Stomach (tissue), 9 donors: ENCODE data around the gene BRIX1. TPM values are rescaled to one million over a fixed set of nuclear protein-coding genes. Genes with fewer than 3 reads are reported as not detected.

Experiments
- DNase-seq, 2 donors: peaks; one replicate each; pipeline versions ENCODE4 v3.0.0 to v3.0.0-alpha.2; 2013 to 2019
- H3K27ac ChIP-seq, 5 donors: fragments of 200-600 bp in 4 of 5; sonication (generic) in 4 of 5; one replicate each; pipeline ENCODE4 v1.5.1; 2013 to 2019; ENCODE audit warnings: mild to moderate bottlenecking in 1 of 5, moderate library complexity in 1 of 5
- H3K27me3 ChIP-seq, 3 donors: fragments of 200-600 bp; sonication (generic); one replicate each; pipeline ENCODE4 v1.5.1; 2017 to 2019; ENCODE audit warnings: mixed run types in 1 of 3
- H3K36me3 ChIP-seq, 4 donors: fragments of 200-600 bp; sonication (generic); 1 replicate in 3 of 4; 2 replicates in 1 of 4; pipeline ENCODE4 v1.5.1; 2016 to 2019
- H3K4me1 ChIP-seq, 4 donors: fragments of 200-600 bp; sonication (generic); one replicate each; pipeline ENCODE4 v1.5.1; 2016 to 2019
- H3K4me3 ChIP-seq, 4 donors: fragments of 200-600 bp; sonication (generic) in 3 of 4; one replicate each; pipeline ENCODE4 v1.5.1; 2016 to 2019; ENCODE audit warnings: mild to moderate bottlenecking in 1 of 4
- H3K9me3 ChIP-seq, 4 donors: fragments of 200-600 bp; sonication (generic); one replicate each; pipeline ENCODE4 v1.5.1; 2016 to 2019
- CTCF ChIP-seq, 7 experiments: fragments of 450-650 bp in 4 of 7; fragments of 200-600 bp in 3 of 7; sonication (generic) in 3 of 7; IDR thresholded peaks; one replicate each; pipeline ENCODE4 v1.5.1; 2016 to 2019; ENCODE audit warnings: antibody characterized with exemption in 7 of 7, control low read depth in 2 of 7, mild to moderate bottlenecking in 1 of 7
- EP300 ChIP-seq: sonication (generic); formaldehyde crosslinking; IDR thresholded peaks from one replicate; pipeline ENCODE4 v1.6.1; 2017; ENCODE audit warnings: antibody characterized with exemption
- POLR2A ChIP-seq, 4 donors: fragments of 450-650 bp; IDR thresholded peaks; one replicate each; pipeline ENCODE4 v1.6.1; 2016; ENCODE audit warnings: antibody characterized with exemption in 4 of 4, control low read depth in 2 of 4, mild to moderate bottlenecking in 1 of 4, moderate library complexity in 1 of 4
- POLR2AphosphoS5 ChIP-seq, 3 donors: sonication (generic); formaldehyde crosslinking; IDR thresholded peaks; one replicate each; pipeline ENCODE4 v1.6.1; 2016; ENCODE audit warnings: antibody characterized with exemption in 3 of 3
- WGBS, 5 donors: extraction: QIAGEN DNeasy Blood & Tissue Kit in 3 of 5; methylation state at CpG; one replicate each; pipeline versions ENCODE4 v1.1.5 to v1.1.7; 2013 to 2018; 5-methylcytosine and 5-hydroxymethylcytosine counted together
- intact Hi-C: fragments of 100-400 bp; cut with DNase I; formaldehyde crosslinking; loops from one replicate; pipeline ENCODE4 v1.15.1; 2023; ENCODE audit warnings: low total_unique reads
- polyA plus RNA-seq, 3 donors: library from polyadenylated mRNA; stranded (reverse); fragments of 200-250 nt; gene quantifications; one replicate each; pipeline ENCODE4 v1.2.3, GENCODE V29; 2013
- total RNA-seq, 5 donors: library from RNA; depleted of rRNA; stranded (reverse); fragments of >200 nt; gene quantifications; one replicate each; pipeline versions ENCODE4 v1.1.0 to v1.2.3, GENCODE V29; 2014 to 2016
- donor health status: healthy with polysubstance abuse.
- donor health status: Bipolar disorder and iron deficiency.
- donor health status: healthy.

BRIX1 gene
- total and polyA plus RNA-seq, 8 donors = 3.8 to 36.2 (median 18.3) TPM; not detected in 1

- WGBS, 5 donors = 1% methylated on average over 29 to 63 of the region's 63 CpGs
- H3K27me3 ChIP-seq = no peaks in the 10 kb centered on the region
- H3K9me3 ChIP-seq = no peaks in the 10 kb centered on the region
- TF ChIP-seq POLR2AphosphoS5 (IDR thresholded peaks at IDR 0.05) (peak; percentile 36 to 91 (median 49)), EP300 (no peak)
- DNase-seq = peak; percentile 98 to 99
- intact Hi-C loops = no loop called here
- peaks cover 0 to 35% (median 33%) of the 10 kb centered on the region in 4 donors for H3K36me3 ChIP-seq
- H3K4me3 ChIP-seq = peak within 1 kb of the TSS; percentile 68 to 84 (median 80)
- peaks cover 10 to 41% (median 24%) of the 10 kb centered on the region in 4 donors for H3K4me1 ChIP-seq
- peak within 1 kb of the TSS; percentile 88 to 98 (median 97) for H3K27ac ChIP-seq
Observed at GRCh38 chr5:34929134-34929719, 13.7 kb downstream of the BRIX1 start, which contains the start of gene DNAJC21. Gene DNAJC21 (plus strand): TSS chr5:34929559. CDS start chr5:34929820, 261 bp downstream.

- peak in 1 of 3 donors; percentile 44 for TF ChIP-seq POLR2AphosphoS5 (IDR thresholded peaks at IDR 0.05)
- TF ChIP-seq POLR2A (IDR thresholded peaks at IDR 0.05) = no peak
- H3K36me3 ChIP-seq = peaks cover 0 to 35% (median 28%) of the 10 kb centered on the region in 4 donors
- 0 to 1% (median 1%) methylated on average over 21 to 70 of the region's 70 CpGs for WGBS, 5 donors
- H3K27ac ChIP-seq = peak overlapping the region; percentile 88 to 98 (median 97)
- H3K27me3 ChIP-seq = no peaks in the 10 kb centered on the region
- DNase-seq = peak; percentile 89 to 95
- H3K4me1 ChIP-seq = peaks cover 10 to 42% (median 22%) of the 10 kb centered on the region in 4 donors
- intact Hi-C loops = no loop called here
- H3K9me3 ChIP-seq = no peaks in the 10 kb centered on the region
- peak overlapping the region; percentile 68 to 84 (median 80) for H3K4me3 ChIP-seq
Observed at GRCh38 chr5:34929720-34930461, 14.4 kb downstream of the BRIX1 start.

- TF ChIP-seq POLR2AphosphoS5 (IDR thresholded peaks at IDR 0.05) (no peak), EP300 (no peak), CTCF (IDR thresholded peaks at IDR 0.05) (no peak), POLR2A (IDR thresholded peaks at IDR 0.05) (no peak)
- peaks cover 0 to 30% (median 24%) of the 10 kb centered on the region in 4 donors for H3K36me3 ChIP-seq
- intact Hi-C loops = no loop called here
Observed at GRCh38 chr5:34930462-34930844, 14.9 kb downstream of the BRIX1 start.

GRCh38 chr5:34930870-34931269 lies 15.4 kb downstream of the BRIX1 start:
- H3K4me1 ChIP-seq = peaks cover 10 to 42% (median 22%) of the 10 kb centered on the region in 4 donors
- intact Hi-C loops = no loop called here
- H3K27ac ChIP-seq = peak overlapping the region in 2 of 5 donors; percentile 96 to 97
- WGBS, 5 donors = 67 to 79% (median 68%) methylated on average over 4 of the region's 4 CpGs
- no peak for DNase-seq
- TF ChIP-seq EP300 = no peak
- TF ChIP-seq POLR2AphosphoS5 (IDR thresholded peaks at IDR 0.05) = no peak
- no peak for TF ChIP-seq POLR2A (IDR thresholded peaks at IDR 0.05)
- H3K27me3 ChIP-seq = no peaks in the 10 kb centered on the region
- H3K4me3 ChIP-seq = peak overlapping the region; percentile 68 to 84 (median 80)
- H3K36me3 ChIP-seq = peaks cover 0 to 30% (median 23%) of the 10 kb centered on the region in 4 donors
- H3K9me3 ChIP-seq = no peaks in the 10 kb centered on the region

More at GRCh38 chr5:34930462-34930844, 14.9 kb downstream of the BRIX1 start:
- Histone ChIP-seq H3K27ac (peak overlapping the region in 4 of 5 donors; percentile 88 to 98 (median 96)), H3K27me3 (no peaks in the 10 kb centered on the region), H3K4me1 (peaks cover 10 to 42% (median 22%) of the 10 kb centered on the region in 4 donors), H3K4me3 (peak overlapping the region; percentile 68 to 84 (median 80)), H3K9me3 (no peaks in the 10 kb centered on the region)
- DNase-seq = no peak
- WGBS, 5 donors = 1% methylated on average over 3 of the region's 3 CpGs

GRCh38 chr5:34932947-34933346 lies 17.4 kb downstream of the BRIX1 start:
- TF ChIP-seq POLR2A (IDR thresholded peaks at IDR 0.05) = no peak
- no peak for TF ChIP-seq POLR2AphosphoS5 (IDR thresholded peaks at IDR 0.05)
- TF ChIP-seq CTCF (IDR thresholded peaks at IDR 0.05) = no peak
- TF ChIP-seq EP300 = no peak
- WGBS, 5 donors = 84 to 98% (median 88%) methylated on average over 2 of the region's 2 CpGs

More at GRCh38 chr5:34932947-34933346, 17.4 kb downstream of the BRIX1 start:
- Histone ChIP-seq H3K36me3 (peaks cover 18 to 40% (median 34%) of the 10 kb centered on the region in 4 donors), H3K27ac (no peak overlapping the region), H3K27me3 (no peaks in the 10 kb centered on the region), H3K9me3 (no peaks in the 10 kb centered on the region), H3K4me3 (no peak overlapping the region), H3K4me1 (peaks cover 10 to 42% (median 22%) of the 10 kb centered on the region in 4 donors)
- intact Hi-C loops = no loop called here
- DNase-seq = no peak
